Prostate gland (tissue), 2 donors: ENCODE data around the gene CDYL. TPM values are rescaled to one million over a fixed set of nuclear protein-coding genes. Genes with fewer than 3 reads are reported as not detected.

Experiments used
- DNase-seq: peaks from one replicate; pipeline ENCODE4 v3.0.0-alpha.2; 2019; ENCODE audit warnings: low spot score
- H3K27ac ChIP-seq, 2 donors: fragments of 200-600 bp; sonication (generic); 2 replicates each; pipeline ENCODE4 v1.5.1; 2017 to 2019
- H3K27me3 ChIP-seq: fragments of 200-600 bp; sonication (generic); replicated peaks from 2 replicates; pipeline ENCODE4 v1.5.1; 2019; ENCODE audit not compliant: insufficient read depth
- H3K36me3 ChIP-seq, 2 donors: fragments of 200-600 bp; sonication (generic); 1 replicate in 1 of 2; 2 replicates in 1 of 2; pipeline versions ENCODE4 v1.5.1 to v1.8.1; 2017 to 2019
- H3K4me1 ChIP-seq: fragments of 200-600 bp; sonication (generic); replicated peaks from 2 replicates; pipeline ENCODE4 v1.5.1; 2019
- H3K4me3 ChIP-seq, 2 donors: fragments of 200-600 bp; sonication (generic); 2 replicates each; pipeline ENCODE4 v1.5.1; 2017 to 2019
- H3K9me3 ChIP-seq: fragments of 200-600 bp; sonication (generic); 2 replicates; pipeline ENCODE4 v1.5.1; 2017
- POLR2A ChIP-seq: fragments of 450-650 bp; IDR thresholded peaks from one replicate; pipeline ENCODE4 v1.6.1; 2016; ENCODE audit warnings: antibody characterized with exemption, mild to moderate bottlenecking
- POLR2AphosphoS5 ChIP-seq: sonication (generic); formaldehyde crosslinking; IDR thresholded peaks from one replicate; pipeline ENCODE4 v1.6.1; 2017; ENCODE audit warnings: antibody characterized with exemption
- WGBS: methylation state at CpG from one replicate; pipeline ENCODE4 v1.1.5; 2018; 5-methylcytosine and 5-hydroxymethylcytosine counted together
- intact Hi-C: fragments of 100-400 bp; cut with DNase I; formaldehyde crosslinking; loops from one replicate; pipeline ENCODE4 v1.14.2; 2022
- total RNA-seq, 2 donors: library from RNA; depleted of rRNA; stranded (reverse); fragments of >200 nt; gene quantifications; one replicate each; pipeline ENCODE4 v1.1.0, GENCODE V29; 2016
- TF ChIP-seq, protein P1 (sequence below), 4 experiments: fragments of 200-600 bp in 2 of 4; fragments of 450-650 bp in 2 of 4; sonication (generic) in 2 of 4; IDR thresholded peaks; 1 replicate in 3 of 4; 2 replicates in 1 of 4; pipeline ENCODE4 v1.5.1; 2016 to 2019; ENCODE audit warnings: antibody characterized with exemption in 4 of 4, mild to moderate bottlenecking in 2 of 4, moderate library complexity in 2 of 4

The CDYL gene
- total RNA-seq, 2 donors from 2014 or later = 28.1 to 54.5 TPM

DNA sequence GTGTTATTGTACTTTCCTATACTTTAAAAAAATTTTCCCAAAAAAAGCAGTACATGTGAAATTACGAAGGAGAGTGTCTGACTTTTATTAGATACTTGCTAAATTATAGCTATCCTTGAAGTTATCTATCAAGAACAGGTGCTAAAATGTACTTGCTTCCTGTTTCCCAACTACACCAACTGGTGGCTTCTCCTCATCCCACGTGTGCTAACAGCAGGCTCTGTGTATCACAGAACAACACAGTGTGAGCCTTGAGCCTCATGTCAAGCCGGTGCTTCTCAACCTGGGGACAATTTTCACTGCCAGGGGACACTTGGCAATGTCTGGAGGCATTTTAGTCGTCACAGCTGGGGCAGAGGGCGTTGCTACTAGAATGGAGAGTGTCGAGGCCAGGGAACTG is 36.2 kb upstream of the CDYL start:
- TF ChIP-seq, protein P1, sequence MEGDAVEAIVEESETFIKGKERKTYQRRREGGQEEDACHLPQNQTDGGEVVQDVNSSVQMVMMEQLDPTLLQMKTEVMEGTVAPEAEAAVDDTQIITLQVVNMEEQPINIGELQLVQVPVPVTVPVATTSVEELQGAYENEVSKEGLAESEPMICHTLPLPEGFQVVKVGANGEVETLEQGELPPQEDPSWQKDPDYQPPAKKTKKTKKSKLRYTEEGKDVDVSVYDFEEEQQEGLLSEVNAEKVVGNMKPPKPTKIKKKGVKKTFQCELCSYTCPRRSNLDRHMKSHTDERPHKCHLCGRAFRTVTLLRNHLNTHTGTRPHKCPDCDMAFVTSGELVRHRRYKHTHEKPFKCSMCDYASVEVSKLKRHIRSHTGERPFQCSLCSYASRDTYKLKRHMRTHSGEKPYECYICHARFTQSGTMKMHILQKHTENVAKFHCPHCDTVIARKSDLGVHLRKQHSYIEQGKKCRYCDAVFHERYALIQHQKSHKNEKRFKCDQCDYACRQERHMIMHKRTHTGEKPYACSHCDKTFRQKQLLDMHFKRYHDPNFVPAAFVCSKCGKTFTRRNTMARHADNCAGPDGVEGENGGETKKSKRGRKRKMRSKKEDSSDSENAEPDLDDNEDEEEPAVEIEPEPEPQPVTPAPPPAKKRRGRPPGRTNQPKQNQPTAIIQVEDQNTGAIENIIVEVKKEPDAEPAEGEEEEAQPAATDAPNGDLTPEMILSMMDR (IDR thresholded peaks at IDR 0.05) = no peak
- TF ChIP-seq POLR2A (no peak), POLR2AphosphoS5 (no peak)
- WGBS = 71% methylated on average over 6 of the region's 6 CpGs
- no peak for DNase-seq

DNA sequence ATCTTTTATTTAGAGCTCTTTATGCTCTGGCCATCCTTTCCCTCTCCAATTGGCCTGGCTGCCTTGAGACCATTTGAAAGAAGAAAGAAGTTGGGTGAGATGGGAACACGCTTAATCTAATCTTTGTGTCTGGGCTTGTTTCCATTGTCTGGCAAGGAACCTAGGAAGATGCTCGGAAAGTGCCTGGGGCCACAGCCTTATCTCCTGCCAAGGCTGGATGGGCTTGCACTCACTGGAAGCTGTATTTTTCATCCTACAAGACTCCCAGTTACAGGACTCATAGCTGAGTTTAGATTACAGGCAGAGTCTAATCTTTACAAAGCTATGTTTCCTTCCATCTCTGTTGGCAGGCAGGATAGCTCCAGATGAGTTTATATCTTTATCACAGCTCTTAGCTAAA is 33.1 kb upstream of the CDYL start:
- Histone ChIP-seq H3K9me3 (no peaks in the 10 kb centered on the region), H3K4me3 (no peak overlapping the region), H3K4me1 (no peaks in the 10 kb centered on the region), H3K27ac (no peak overlapping the region), H3K36me3 (no peaks in the 10 kb centered on the region), H3K27me3 (no peaks in the 10 kb centered on the region)
- 35% methylated on average over 2 of the region's 2 CpGs for WGBS
- DNase-seq = no peak
- intact Hi-C loops = no loop called here
- no peak for TF ChIP-seq POLR2AphosphoS5
- TF ChIP-seq POLR2A = no peak
- TF ChIP-seq, protein P1 (IDR thresholded peaks at IDR 0.05) = no peak

More for the DNA sequence above, 36.2 kb upstream of the CDYL start:
- Histone ChIP-seq H3K4me1 (no peaks in the 10 kb centered on the region), H3K36me3 (no peaks in the 10 kb centered on the region), H3K4me3 (no peak overlapping the region), H3K9me3 (no peaks in the 10 kb centered on the region), H3K27me3 (no peaks in the 10 kb centered on the region), H3K27ac (no peak overlapping the region)
- intact Hi-C loops = no loop called here

DNA sequence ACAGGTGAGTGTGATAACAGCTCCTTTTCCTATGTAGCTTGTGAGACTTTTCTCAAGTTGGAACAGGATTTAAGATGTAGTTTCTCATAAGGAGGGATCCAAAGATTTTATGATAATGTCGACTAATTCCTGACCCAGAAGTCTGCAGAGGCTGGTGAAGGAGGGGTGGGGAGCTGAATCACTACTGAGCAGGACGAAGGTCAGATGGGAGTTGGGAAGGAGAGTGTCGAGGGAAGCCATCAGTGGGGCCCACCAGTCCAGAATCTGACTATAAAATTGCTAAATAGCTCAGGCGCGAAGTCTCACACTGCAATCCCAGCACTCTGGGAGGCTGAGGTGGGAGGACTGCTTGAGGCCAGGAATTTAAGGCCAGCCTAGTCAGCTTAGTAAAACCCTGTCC is 32.3 kb upstream of the CDYL start:
- DNase-seq = no peak
- H3K4me3 ChIP-seq = no peak overlapping the region
- 62% methylated on average over 5 of the region's 5 CpGs for WGBS

DNA sequence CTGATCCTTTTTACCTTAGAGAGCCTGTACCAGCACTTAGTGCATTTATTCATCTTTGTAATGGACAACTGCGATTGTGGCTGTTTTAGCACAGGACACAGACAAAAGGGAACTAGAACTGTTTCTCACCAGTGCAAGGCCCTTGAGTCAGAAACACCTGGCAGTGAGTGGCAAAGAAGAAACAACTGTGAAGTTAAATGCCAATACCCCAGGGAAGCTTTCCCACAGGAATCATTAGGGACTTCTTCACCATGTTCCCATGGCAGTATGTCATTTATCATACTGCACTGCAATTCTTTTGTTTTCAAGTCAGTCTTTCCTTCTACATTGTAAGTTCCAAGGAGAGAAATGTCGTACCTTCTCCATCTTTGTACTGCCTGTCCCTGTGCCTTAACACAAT is 28.6 kb upstream of the CDYL start:
- no peak for DNase-seq
- H3K27ac ChIP-seq = no peak overlapping the region
- H3K4me3 ChIP-seq = no peak overlapping the region
- intact Hi-C loops = no loop called here
- no peaks in the 10 kb centered on the region for H3K27me3 ChIP-seq
- H3K36me3 ChIP-seq = no peaks in the 10 kb centered on the region
- 96% methylated on average over 2 of the region's 2 CpGs for WGBS
- H3K4me1 ChIP-seq = no peaks in the 10 kb centered on the region
- TF ChIP-seq POLR2A = no peak
- TF ChIP-seq, protein P1 (IDR thresholded peaks at IDR 0.05) = no peak
- TF ChIP-seq POLR2AphosphoS5 = no peak
- no peaks in the 10 kb centered on the region for H3K9me3 ChIP-seq

More for the DNA sequence above, 32.3 kb upstream of the CDYL start:
- TF ChIP-seq POLR2AphosphoS5 (no peak), POLR2A (no peak)
- TF ChIP-seq, protein P1 (IDR thresholded peaks at IDR 0.05) = no peak
- no peaks in the 10 kb centered on the region for H3K9me3 ChIP-seq
- H3K27ac ChIP-seq = no peak overlapping the region
- no peaks in the 10 kb centered on the region for H3K27me3 ChIP-seq
- intact Hi-C loops = no loop called here
- no peaks in the 10 kb centered on the region for H3K36me3 ChIP-seq
- no peaks in the 10 kb centered on the region for H3K4me1 ChIP-seq

DNA sequence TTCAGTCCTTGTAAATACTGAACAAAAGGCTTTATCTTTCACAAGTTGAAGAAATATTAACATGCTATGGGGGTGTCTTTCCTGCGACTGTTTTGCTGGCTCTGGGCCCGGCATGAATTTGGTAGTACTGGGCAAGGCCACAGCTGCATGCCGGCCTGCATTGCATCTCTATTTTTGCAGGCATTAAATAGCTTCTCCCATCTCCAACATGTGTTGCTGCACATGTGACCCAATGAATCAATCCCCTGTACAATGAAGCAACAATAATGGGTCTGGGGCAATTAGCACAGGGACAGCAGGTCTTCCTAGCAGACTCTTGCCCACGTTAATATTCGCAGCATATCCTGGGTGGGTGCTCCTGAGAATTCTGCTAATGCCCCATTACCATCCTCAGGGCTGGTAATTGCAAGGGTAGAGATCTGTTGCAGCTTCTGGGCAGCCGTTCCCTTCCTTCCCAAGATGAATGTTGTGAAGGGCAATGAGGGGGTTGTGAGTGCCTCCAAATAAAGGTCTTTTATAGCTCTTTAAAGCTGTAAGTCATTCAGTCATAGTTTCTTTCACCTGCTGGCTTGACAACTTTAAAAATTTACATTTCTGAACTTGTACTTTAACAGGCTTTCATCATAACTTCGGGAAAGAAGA is 24.3 kb upstream of the CDYL start:
- no peak overlapping the region for H3K4me3 ChIP-seq
- no peaks in the 10 kb centered on the region for H3K27me3 ChIP-seq
- no peak for TF ChIP-seq POLR2A
- TF ChIP-seq, protein P1 (IDR thresholded peaks at IDR 0.05) = no peak
- no peak for TF ChIP-seq POLR2AphosphoS5
- DNase-seq = no peak
- H3K27ac ChIP-seq = no peak overlapping the region
- 47% methylated on average over 7 of the region's 7 CpGs for WGBS
- no peaks in the 10 kb centered on the region for H3K4me1 ChIP-seq
- H3K36me3 ChIP-seq = no peaks in the 10 kb centered on the region
- intact Hi-C loops = no loop called here
- no peaks in the 10 kb centered on the region for H3K9me3 ChIP-seq
